ENCODE measurements around the gene SH3PXD2A.

DNA sequence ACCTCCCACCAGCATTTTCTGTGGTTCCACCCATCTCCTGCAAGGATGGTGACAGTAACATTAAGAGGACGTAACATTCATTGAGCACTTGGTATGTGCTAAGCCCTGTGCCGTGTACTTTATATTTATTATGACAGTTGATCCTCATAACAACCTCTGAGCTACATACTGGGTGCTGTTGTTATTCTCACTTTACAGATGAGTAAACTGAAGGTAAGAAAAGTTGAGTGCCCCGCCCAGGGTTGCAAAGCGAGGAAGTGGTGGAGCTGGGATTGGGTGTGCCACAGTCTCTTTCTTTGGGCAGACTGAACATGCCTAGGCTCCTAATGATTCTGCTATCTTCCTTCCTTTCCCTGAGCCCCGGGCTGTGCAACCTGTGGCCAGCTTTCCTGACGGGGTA lies 107.4 kb downstream of the SH3PXD2A start:
- TF ChIP-seq, protein P1, sequence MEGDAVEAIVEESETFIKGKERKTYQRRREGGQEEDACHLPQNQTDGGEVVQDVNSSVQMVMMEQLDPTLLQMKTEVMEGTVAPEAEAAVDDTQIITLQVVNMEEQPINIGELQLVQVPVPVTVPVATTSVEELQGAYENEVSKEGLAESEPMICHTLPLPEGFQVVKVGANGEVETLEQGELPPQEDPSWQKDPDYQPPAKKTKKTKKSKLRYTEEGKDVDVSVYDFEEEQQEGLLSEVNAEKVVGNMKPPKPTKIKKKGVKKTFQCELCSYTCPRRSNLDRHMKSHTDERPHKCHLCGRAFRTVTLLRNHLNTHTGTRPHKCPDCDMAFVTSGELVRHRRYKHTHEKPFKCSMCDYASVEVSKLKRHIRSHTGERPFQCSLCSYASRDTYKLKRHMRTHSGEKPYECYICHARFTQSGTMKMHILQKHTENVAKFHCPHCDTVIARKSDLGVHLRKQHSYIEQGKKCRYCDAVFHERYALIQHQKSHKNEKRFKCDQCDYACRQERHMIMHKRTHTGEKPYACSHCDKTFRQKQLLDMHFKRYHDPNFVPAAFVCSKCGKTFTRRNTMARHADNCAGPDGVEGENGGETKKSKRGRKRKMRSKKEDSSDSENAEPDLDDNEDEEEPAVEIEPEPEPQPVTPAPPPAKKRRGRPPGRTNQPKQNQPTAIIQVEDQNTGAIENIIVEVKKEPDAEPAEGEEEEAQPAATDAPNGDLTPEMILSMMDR (IDR thresholded peaks at IDR 0.05) = no peak
- TF ChIP-seq EZH2 (IDR thresholded peaks at IDR 0.05) = no peak

Measured in neural progenitor cell (in vitro differentiated cells).